Activated T-cell treated with anti-CD3 and anti-CD28 coated beads, Interleukin-2, amount 50 U/mL, for 1 hour (primary cell): Measurements from ENCODE around the gene DNM1L.
A peak's percentile ranks its signal among the peaks of the same experiment; 100 is the strongest.
"Not testable (repeated sequence)": the region's sequence is repeated elsewhere in the genome, so short reads cannot be mapped to it uniquely, and the experiment has no call there.

Experiments
- DNase-seq: peaks from one replicate; pipeline ENCODE4 v3.0.0-alpha.2; 2020

Gene DNM1L

GRCh38 chr12:32698285-32698684 lies 19.2 kb downstream of the DNM1L start:
- DNase-seq: no peak

GRCh38 chr12:32699437-32699836 lies 20.3 kb downstream of the DNM1L start:
- not testable (repeated sequence) for DNase-seq

GRCh38 chr12:32702473-32702872 lies 23.4 kb downstream of the DNM1L start:
- no peak for DNase-seq

- no peak for DNase-seq
Observed at GRCh38 chr12:32702946-32703345, 23.8 kb downstream of the DNM1L start.

- DNase-seq: no peak
Observed at GRCh38 chr12:32705783-32706182, 26.7 kb downstream of the DNM1L start.

GRCh38 chr12:32706335-32707024 lies 27.4 kb downstream of the DNM1L start:
- DNase-seq: no peak

- DNase-seq: no peak
Observed at GRCh38 chr12:32708926-32709325, 29.8 kb downstream of the DNM1L start.

- no peak for DNase-seq
Observed at GRCh38 chr12:32714772-32715171, 35.7 kb downstream of the DNM1L start.

- DNase-seq: no peak
Observed at GRCh38 chr12:32718926-32719325, 39.8 kb downstream of the DNM1L start.

- not testable (repeated sequence) for DNase-seq
Observed at GRCh38 chr12:32725308-32725707, 46.2 kb downstream of the DNM1L start.

- no peak for DNase-seq
Observed at GRCh38 chr12:32726286-32726685, 47.2 kb downstream of the DNM1L start.

- no peak for DNase-seq
Observed at GRCh38 chr12:32727237-32727636, 48.1 kb downstream of the DNM1L start.

GRCh38 chr12:32734952-32735351 lies 55.9 kb downstream of the DNM1L start:
- no peak for DNase-seq

GRCh38 chr12:32736445-32736844 lies 57.3 kb downstream of the DNM1L start:
- no peak for DNase-seq

GRCh38 chr12:32737715-32738114 lies 58.6 kb downstream of the DNM1L start:
- DNase-seq: no peak

- DNase-seq: no peak
Observed at GRCh38 chr12:32739279-32739678, 60.2 kb downstream of the DNM1L start.

- no peak for DNase-seq
Observed at GRCh38 chr12:32742133-32742532, 63.0 kb downstream of the DNM1L start.

- DNase-seq: no peak
Observed at GRCh38 chr12:32743264-32743663, 64.2 kb downstream of the DNM1L start.

- DNase-seq: no peak
Observed at GRCh38 chr12:32753605-32754004, 74.5 kb downstream of the DNM1L start.

GRCh38 chr12:32754111-32754510 lies 75.0 kb downstream of the DNM1L start:
- no peak for DNase-seq

- DNase-seq: peak; percentile 72
Observed at GRCh38 chr12:32755051-32755653, 76.1 kb downstream of the DNM1L start.

- DNase-seq: peak; percentile 80
Observed at GRCh38 chr12:32755654-32756475, 76.8 kb downstream of the DNM1L start, which contains the start of gene YARS2. Gene YARS2 (minus strand): TSS chr12:32755897. CDS start chr12:32755874, 23 bp downstream.

GRCh38 chr12:32756476-32757066 lies 77.5 kb downstream of the DNM1L start:
- no peak for DNase-seq
